ENCODE results near the gene TPRN. TPM values are rescaled to one million over a fixed set of nuclear protein-coding genes. Genes with fewer than 3 reads are reported as not detected.

TPRN gene
- polyA plus RNA-seq, 1 donor from 2014 or later, result 8.1 TPM

- Histone ChIP-seq H3K9me2 (ENCODE audit: insufficient read depth, low read length) (no peaks in the 10 kb centered on the region), H3K4me3 (ENCODE audit: low read length) (no peak overlapping the region), H3K27me3 (ENCODE audit: insufficient read depth, low read depth, low read length) (peaks cover 27% of the 10 kb centered on the region), H3K27ac (ENCODE audit: low read length) (no peak overlapping the region), H3K79me2 (replicated peaks; ENCODE audit: insufficient read depth, low read length) (no peaks in the 10 kb centered on the region), H4K20me1 (ENCODE audit: insufficient read depth) (no peaks in the 10 kb centered on the region), H3K9me3 (ENCODE audit: low read length) (no peaks in the 10 kb centered on the region), H2AFZ (ENCODE audit: low read depth, low read length) (no peak overlapping the region), H3K9ac (ENCODE audit: low read length) (no peak overlapping the region), H3K4me2 (ENCODE audit: low read length) (no peak overlapping the region), H3F3A (ENCODE audit: insufficient read depth, low read length, poor library complexity, severe bottlenecking) (no peaks in the 10 kb centered on the region), H3K36me3 (ENCODE audit: insufficient read depth, low read length) (no peaks in the 10 kb centered on the region)
- TF ChIP-seq MXI1 (conservative IDR thresholded peaks at IDR 0.05; ENCODE audit: poor library complexity, severe bottlenecking) (no peak), EP300 (conservative IDR thresholded peaks at IDR 0.05; ENCODE audit: poor library complexity, severe bottlenecking) (no peak)
These were observed 29.2 kb downstream of the TPRN start for GRCh38 chr9:137171149-137171900.

DNA sequence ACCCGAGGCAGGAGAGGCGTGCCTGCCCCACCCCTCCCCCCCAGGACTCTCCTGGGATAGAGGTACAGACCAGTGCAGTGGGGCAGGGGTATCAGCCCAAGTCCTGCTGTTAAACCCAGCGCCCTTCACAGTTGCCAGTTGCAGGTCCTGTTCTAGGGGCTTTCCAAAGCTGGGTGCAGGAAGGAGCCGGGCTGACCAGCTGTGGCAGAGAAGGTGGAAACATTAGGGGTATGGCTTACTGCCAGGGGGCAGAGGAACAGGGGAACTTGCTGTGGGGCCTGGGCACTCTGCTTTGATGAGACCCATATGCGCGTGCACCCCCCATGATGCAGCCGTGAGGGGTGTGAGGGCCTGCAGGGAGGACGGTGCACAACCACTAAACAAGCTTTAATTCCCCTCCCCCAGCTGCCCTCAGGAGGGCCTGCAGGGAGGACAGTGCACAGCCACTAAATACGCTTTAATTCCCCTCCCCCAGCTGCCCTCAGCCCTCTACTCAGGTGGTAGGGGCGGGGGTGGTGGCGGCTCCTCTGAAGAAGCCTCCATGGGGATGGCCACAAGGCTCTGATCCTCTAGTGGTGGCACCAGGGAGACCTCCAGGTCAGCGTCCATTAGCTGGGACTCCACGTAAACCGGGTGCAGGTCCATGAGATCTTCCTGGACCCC, 29.9 kb downstream of the TPRN start:
- Histone ChIP-seq H3K27ac (ENCODE audit: low read length) (no peak overlapping the region), H3K36me3 (ENCODE audit: insufficient read depth, low read length) (no peaks in the 10 kb centered on the region), H3K4me3 (ENCODE audit: low read length) (peak overlapping the region; percentile 78), H4K20me1 (ENCODE audit: insufficient read depth) (no peaks in the 10 kb centered on the region), H3K4me2 (ENCODE audit: low read length) (no peak overlapping the region), H3K9ac (ENCODE audit: low read length) (peak overlapping the region; percentile 82), H3K27me3 (ENCODE audit: insufficient read depth, low read depth, low read length) (peaks cover 28% of the 10 kb centered on the region), H3F3A (ENCODE audit: insufficient read depth, low read length, poor library complexity, severe bottlenecking) (no peaks in the 10 kb centered on the region), H3K9me2 (ENCODE audit: insufficient read depth, low read length) (no peaks in the 10 kb centered on the region), H3K79me2 (replicated peaks; ENCODE audit: insufficient read depth, low read length) (no peaks in the 10 kb centered on the region), H3K9me3 (ENCODE audit: low read length) (no peaks in the 10 kb centered on the region), H2AFZ (ENCODE audit: low read depth, low read length) (no peak overlapping the region)
- TF ChIP-seq RAD21 (conservative IDR thresholded peaks at IDR 0.05), result no peak
- TF ChIP-seq, protein P1, sequence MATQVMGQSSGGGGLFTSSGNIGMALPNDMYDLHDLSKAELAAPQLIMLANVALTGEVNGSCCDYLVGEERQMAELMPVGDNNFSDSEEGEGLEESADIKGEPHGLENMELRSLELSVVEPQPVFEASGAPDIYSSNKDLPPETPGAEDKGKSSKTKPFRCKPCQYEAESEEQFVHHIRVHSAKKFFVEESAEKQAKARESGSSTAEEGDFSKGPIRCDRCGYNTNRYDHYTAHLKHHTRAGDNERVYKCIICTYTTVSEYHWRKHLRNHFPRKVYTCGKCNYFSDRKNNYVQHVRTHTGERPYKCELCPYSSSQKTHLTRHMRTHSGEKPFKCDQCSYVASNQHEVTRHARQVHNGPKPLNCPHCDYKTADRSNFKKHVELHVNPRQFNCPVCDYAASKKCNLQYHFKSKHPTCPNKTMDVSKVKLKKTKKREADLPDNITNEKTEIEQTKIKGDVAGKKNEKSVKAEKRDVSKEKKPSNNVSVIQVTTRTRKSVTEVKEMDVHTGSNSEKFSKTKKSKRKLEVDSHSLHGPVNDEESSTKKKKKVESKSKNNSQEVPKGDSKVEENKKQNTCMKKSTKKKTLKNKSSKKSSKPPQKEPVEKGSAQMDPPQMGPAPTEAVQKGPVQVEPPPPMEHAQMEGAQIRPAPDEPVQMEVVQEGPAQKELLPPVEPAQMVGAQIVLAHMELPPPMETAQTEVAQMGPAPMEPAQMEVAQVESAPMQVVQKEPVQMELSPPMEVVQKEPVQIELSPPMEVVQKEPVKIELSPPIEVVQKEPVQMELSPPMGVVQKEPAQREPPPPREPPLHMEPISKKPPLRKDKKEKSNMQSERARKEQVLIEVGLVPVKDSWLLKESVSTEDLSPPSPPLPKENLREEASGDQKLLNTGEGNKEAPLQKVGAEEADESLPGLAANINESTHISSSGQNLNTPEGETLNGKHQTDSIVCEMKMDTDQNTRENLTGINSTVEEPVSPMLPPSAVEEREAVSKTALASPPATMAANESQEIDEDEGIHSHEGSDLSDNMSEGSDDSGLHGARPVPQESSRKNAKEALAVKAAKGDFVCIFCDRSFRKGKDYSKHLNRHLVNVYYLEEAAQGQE (IDR thresholded peaks at IDR 0.05; ENCODE audit: borderline replicate concordance), result no peak

- Histone ChIP-seq H2AFZ (ENCODE audit: low read depth, low read length) (peak within 1 kb of the TSS; percentile 32), H3K9me3 (ENCODE audit: low read length) (no peaks in the 10 kb centered on the region), H3K4me2 (ENCODE audit: low read length) (peak within 1 kb of the TSS; percentile 6), H3K79me2 (replicated peaks; ENCODE audit: insufficient read depth, low read length) (no peaks in the 10 kb centered on the region), H3K9ac (ENCODE audit: low read length) (peak within 1 kb of the TSS; percentile 82), H3K36me3 (ENCODE audit: insufficient read depth, low read length) (no peaks in the 10 kb centered on the region), H3K4me3 (ENCODE audit: low read length) (peak within 1 kb of the TSS; percentile 78), H3K27ac (ENCODE audit: low read length) (peak within 1 kb of the TSS; percentile 71), H3F3A (ENCODE audit: insufficient read depth, low read length, poor library complexity, severe bottlenecking) (no peaks in the 10 kb centered on the region), H4K20me1 (ENCODE audit: insufficient read depth) (no peaks in the 10 kb centered on the region), H3K27me3 (ENCODE audit: insufficient read depth, low read depth, low read length) (peaks cover 34% of the 10 kb centered on the region), H3K9me2 (ENCODE audit: insufficient read depth, low read length) (no peaks in the 10 kb centered on the region)
- TF ChIP-seq EP300 (conservative IDR thresholded peaks at IDR 0.05; ENCODE audit: poor library complexity, severe bottlenecking) (no peak), SMC3 (conservative IDR thresholded peaks at IDR 0.05; ENCODE audit: poor library complexity) (no peak), EZH2 (IDR thresholded peaks at IDR 0.05; ENCODE audit: borderline replicate concordance, insufficient read depth, low read length, poor library complexity, severe bottlenecking) (no peak), RAD21 (conservative IDR thresholded peaks at IDR 0.05) (no peak), MXI1 (conservative IDR thresholded peaks at IDR 0.05; ENCODE audit: poor library complexity, severe bottlenecking) (no peak), CTCF (IDR thresholded peaks at IDR 0.05; ENCODE audit: poor library complexity, severe bottlenecking) (no peak), TAF1 (IDR thresholded peaks at IDR 0.05; ENCODE audit: low read depth) (no peak)
These were observed 30.6 kb downstream of the TPRN start, which contains the start of gene LRRC26 for GRCh38 chr9:137169896-137170358. LRRC26 (minus strand) TSS chr9:137170051; CDS start chr9:137169943, 108 bp downstream.
